ENCODE measurements around the gene BABAM2. TPM values are rescaled to one million over a fixed set of nuclear protein-coding genes. Genes with fewer than 3 reads are reported as not detected.

The BABAM2 gene
- total and polyA plus RNA-seq, 2 experiments from 2014 or later = 28.8 to 43.6 TPM

DNA sequence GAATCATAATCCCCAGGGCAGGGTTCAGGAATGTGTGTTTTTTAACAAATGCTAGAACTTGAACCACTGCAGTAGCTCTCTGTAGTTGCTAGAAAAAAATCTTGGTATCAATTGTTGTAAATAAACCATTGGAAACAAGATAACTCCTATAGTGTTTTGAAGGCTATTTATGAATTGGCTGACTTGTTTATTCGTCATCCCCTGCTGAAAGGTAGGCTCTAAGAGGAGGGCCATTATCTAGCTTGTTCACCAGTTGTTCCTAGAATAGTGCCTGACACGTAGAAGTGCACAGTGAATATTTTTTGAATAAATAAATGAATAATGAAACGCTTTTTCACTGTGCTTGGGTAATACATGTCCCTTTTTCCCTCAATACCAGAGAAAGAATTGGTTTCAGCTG, 211.4 kb downstream of the BABAM2 start:
- Histone ChIP-seq H3K9me3 (ENCODE audit: low read depth) (no peaks in the 10 kb centered on the region), H3K4me3 (no peak overlapping the region), H4K20me1 (ENCODE audit: insufficient read depth, poor library complexity, severe bottlenecking) (no peaks in the 10 kb centered on the region), H2AFZ (no peak overlapping the region), H3K4me1 (ENCODE audit: insufficient read depth) (no peaks in the 10 kb centered on the region), H3K27ac (no peak overlapping the region), H3K4me2 (no peak overlapping the region), H3K79me2 (no peaks in the 10 kb centered on the region), H3K27me3 (no peaks in the 10 kb centered on the region), H3K9me2 (replicated peaks; ENCODE audit: insufficient read depth) (no peaks in the 10 kb centered on the region), H3K36me3 (replicated peaks; ENCODE audit: insufficient read depth, low read depth) (no peaks in the 10 kb centered on the region)
- 96% methylated on average over 3 of the region's 3 CpGs for WGBS (ENCODE audit: low lambda C conversion rate, missing lambda C conversion rate)
- no peak for DNase-seq (ENCODE audit: low spot score)
- TF ChIP-seq, protein P1, sequence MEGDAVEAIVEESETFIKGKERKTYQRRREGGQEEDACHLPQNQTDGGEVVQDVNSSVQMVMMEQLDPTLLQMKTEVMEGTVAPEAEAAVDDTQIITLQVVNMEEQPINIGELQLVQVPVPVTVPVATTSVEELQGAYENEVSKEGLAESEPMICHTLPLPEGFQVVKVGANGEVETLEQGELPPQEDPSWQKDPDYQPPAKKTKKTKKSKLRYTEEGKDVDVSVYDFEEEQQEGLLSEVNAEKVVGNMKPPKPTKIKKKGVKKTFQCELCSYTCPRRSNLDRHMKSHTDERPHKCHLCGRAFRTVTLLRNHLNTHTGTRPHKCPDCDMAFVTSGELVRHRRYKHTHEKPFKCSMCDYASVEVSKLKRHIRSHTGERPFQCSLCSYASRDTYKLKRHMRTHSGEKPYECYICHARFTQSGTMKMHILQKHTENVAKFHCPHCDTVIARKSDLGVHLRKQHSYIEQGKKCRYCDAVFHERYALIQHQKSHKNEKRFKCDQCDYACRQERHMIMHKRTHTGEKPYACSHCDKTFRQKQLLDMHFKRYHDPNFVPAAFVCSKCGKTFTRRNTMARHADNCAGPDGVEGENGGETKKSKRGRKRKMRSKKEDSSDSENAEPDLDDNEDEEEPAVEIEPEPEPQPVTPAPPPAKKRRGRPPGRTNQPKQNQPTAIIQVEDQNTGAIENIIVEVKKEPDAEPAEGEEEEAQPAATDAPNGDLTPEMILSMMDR (IDR thresholded peaks at IDR 0.05; ENCODE audit: poor library complexity) = no peak
- TF ChIP-seq EZH2 (IDR thresholded peaks at IDR 0.05; ENCODE audit: borderline replicate concordance) (no peak), EZH2phosphoT487 (IDR thresholded peaks at IDR 0.05; ENCODE audit: low read depth, severe bottlenecking, unreplicated experiment) (no peak)

DNA sequence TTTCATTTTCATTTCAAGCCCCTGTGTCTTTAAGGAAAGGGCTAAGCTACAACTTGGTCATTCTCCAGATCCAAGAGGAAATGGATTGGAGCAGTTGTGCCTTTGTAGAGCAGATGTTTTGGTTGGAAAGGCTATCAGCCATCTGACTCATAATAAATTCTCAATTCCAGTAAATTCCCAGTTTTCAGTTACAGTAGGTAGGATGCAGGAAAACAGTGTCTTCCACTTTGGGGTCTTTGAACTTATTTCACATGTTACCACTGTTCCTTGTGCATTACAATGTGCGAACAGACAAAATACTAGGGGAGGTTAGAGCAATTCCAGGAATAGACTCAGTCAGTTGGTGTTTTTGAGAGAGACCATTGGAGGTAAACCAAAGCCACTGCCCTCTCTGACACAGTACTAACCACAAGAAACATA, 211.9 kb downstream of the BABAM2 start:
- no peak for DNase-seq (ENCODE audit: low spot score)
- TF ChIP-seq, protein P1 (IDR thresholded peaks at IDR 0.05; ENCODE audit: poor library complexity) = no peak
- TF ChIP-seq EZH2 (IDR thresholded peaks at IDR 0.05; ENCODE audit: borderline replicate concordance) (no peak), EZH2phosphoT487 (IDR thresholded peaks at IDR 0.05; ENCODE audit: low read depth, severe bottlenecking, unreplicated experiment) (no peak)

DNA sequence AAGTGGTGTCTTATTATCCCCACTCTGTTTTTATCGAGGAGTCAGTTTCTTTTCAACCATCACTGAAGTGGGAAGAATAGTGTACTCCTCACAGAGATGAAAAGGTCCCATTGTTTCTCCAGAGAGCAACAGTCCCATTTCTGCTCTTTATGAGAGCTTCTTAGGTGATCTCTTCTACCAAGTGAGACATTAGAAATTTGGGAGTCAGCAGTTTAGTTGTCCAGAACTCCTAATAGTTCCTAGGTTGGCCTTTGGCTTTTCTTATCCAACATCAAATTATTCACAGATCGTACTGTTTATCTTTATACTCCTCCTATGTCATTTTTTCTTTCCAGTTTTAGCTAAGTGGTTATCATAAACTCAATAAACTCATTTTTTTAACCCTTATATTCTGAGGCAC, 213.1 kb downstream of the BABAM2 start:
- Histone ChIP-seq H3K27ac (no peak overlapping the region), H3K27me3 (no peaks in the 10 kb centered on the region), H3K4me2 (no peak overlapping the region)

More for the DNA sequence above, 211.9 kb downstream of the BABAM2 start:
- no peak overlapping the region for H3K4me2 ChIP-seq
- H4K20me1 ChIP-seq (ENCODE audit: insufficient read depth, poor library complexity, severe bottlenecking) = no peaks in the 10 kb centered on the region
- H3K4me3 ChIP-seq = no peak overlapping the region
- H3K27ac ChIP-seq = no peak overlapping the region
- WGBS (ENCODE audit: low lambda C conversion rate, missing lambda C conversion rate) = 90% methylated on average over 1 of the region's 1 CpG
- no peaks in the 10 kb centered on the region for H3K9me3 ChIP-seq (ENCODE audit: low read depth)
- no peaks in the 10 kb centered on the region for H3K79me2 ChIP-seq
- H3K9me2 ChIP-seq (replicated peaks; ENCODE audit: insufficient read depth) = no peaks in the 10 kb centered on the region
- no peak overlapping the region for H2AFZ ChIP-seq
- H3K27me3 ChIP-seq = no peaks in the 10 kb centered on the region
- H3K4me1 ChIP-seq (ENCODE audit: insufficient read depth) = no peaks in the 10 kb centered on the region
- H3K36me3 ChIP-seq (replicated peaks; ENCODE audit: insufficient read depth, low read depth) = no peaks in the 10 kb centered on the region

More for the DNA sequence above, 213.1 kb downstream of the BABAM2 start:
- Histone ChIP-seq H3K4me3 (no peak overlapping the region), H3K9me2 (replicated peaks; ENCODE audit: insufficient read depth) (no peaks in the 10 kb centered on the region), H3K9me3 (ENCODE audit: low read depth) (no peaks in the 10 kb centered on the region), H3K36me3 (replicated peaks; ENCODE audit: insufficient read depth, low read depth) (no peaks in the 10 kb centered on the region), H3K4me1 (ENCODE audit: insufficient read depth) (no peaks in the 10 kb centered on the region), H2AFZ (no peak overlapping the region), H4K20me1 (ENCODE audit: insufficient read depth, poor library complexity, severe bottlenecking) (no peaks in the 10 kb centered on the region), H3K79me2 (no peaks in the 10 kb centered on the region)
- DNase-seq (ENCODE audit: low spot score) = no peak
- WGBS (ENCODE audit: low lambda C conversion rate, missing lambda C conversion rate) = 95% methylated on average over 2 of the region's 2 CpGs
- TF ChIP-seq, protein P1 (IDR thresholded peaks at IDR 0.05; ENCODE audit: poor library complexity) = no peak
- TF ChIP-seq EZH2phosphoT487 (IDR thresholded peaks at IDR 0.05; ENCODE audit: low read depth, severe bottlenecking, unreplicated experiment) (no peak), EZH2 (IDR thresholded peaks at IDR 0.05; ENCODE audit: borderline replicate concordance) (no peak)

Measured in hepatocyte (in vitro differentiated cells).